ENCODE measurements around the gene CAPN12.

GRCh38 chr19:38707512-38708114 is 36.7 kb downstream of the CAPN12 start:
- no peak for TF ChIP-seq CTCF (IDR thresholded peaks at IDR 0.05)
- TF ChIP-seq POLR2A (IDR thresholded peaks at IDR 0.05), result no peak
- TF ChIP-seq POLR2AphosphoS5 (IDR thresholded peaks at IDR 0.05), result peak; percentile 79

All from prostate gland (tissue), 2 donors.